ENCODE results near the gene PCNX3.
A peak's percentile ranks its signal among the peaks of the same experiment; 100 is the strongest.

- TF ChIP-seq, protein P1, sequence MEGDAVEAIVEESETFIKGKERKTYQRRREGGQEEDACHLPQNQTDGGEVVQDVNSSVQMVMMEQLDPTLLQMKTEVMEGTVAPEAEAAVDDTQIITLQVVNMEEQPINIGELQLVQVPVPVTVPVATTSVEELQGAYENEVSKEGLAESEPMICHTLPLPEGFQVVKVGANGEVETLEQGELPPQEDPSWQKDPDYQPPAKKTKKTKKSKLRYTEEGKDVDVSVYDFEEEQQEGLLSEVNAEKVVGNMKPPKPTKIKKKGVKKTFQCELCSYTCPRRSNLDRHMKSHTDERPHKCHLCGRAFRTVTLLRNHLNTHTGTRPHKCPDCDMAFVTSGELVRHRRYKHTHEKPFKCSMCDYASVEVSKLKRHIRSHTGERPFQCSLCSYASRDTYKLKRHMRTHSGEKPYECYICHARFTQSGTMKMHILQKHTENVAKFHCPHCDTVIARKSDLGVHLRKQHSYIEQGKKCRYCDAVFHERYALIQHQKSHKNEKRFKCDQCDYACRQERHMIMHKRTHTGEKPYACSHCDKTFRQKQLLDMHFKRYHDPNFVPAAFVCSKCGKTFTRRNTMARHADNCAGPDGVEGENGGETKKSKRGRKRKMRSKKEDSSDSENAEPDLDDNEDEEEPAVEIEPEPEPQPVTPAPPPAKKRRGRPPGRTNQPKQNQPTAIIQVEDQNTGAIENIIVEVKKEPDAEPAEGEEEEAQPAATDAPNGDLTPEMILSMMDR (IDR thresholded peaks at IDR 0.05), result no peak
- peak in 1 of 2 donors; percentile 41 for TF ChIP-seq POLR2A (IDR thresholded peaks at IDR 0.05)
Measured at GRCh38 chr11:65575568-65576231, 39.9 kb upstream of the PCNX3 start, which contains the start of gene EHBP1L1.

All from Peyer's patch (tissue), 4 donors.